Measurements from ENCODE around the gene ASPSCR1. TPM values are rescaled to one million over a fixed set of nuclear protein-coding genes. Genes with fewer than 3 reads are reported as not detected.

Gene ASPSCR1
- 21.8 and 29.7 TPM in 2 replicates for total RNA-seq
- polyA plus RNA-seq (2012) = 25.3 TPM

GRCh38 chr17:81977211-81977808, at the start of gene ASPSCR1:
TSS of gene ASPSCR1 (plus strand) at chr17:81977629. CDS start at chr17:81977647, 18 bp downstream.
- peak; percentile 90 for DNase-seq (ENCODE audit: low read depth)

- DNase-seq (ENCODE audit: low read depth) = peak; percentile 93
These were observed 49.5 kb upstream of the ASPSCR1 start, which contains the start of gene MAFG for GRCh38 chr17:81927653-81928543. TSS of gene MAFG (minus strand) at chr17:81927735. CDS start at chr17:81923185, 4,550 bp downstream.

- DNase-seq (ENCODE audit: low read depth) = no peak
These were observed 48.7 kb upstream of the ASPSCR1 start for GRCh38 chr17:81928544-81929252.

GRCh38 chr17:81929253-81930141, 47.9 kb upstream of the ASPSCR1 start:
- no peak for DNase-seq (ENCODE audit: low read depth)

GRCh38 chr17:81930142-81931125, 47.0 kb upstream of the ASPSCR1 start:
- peak; percentile 58 for DNase-seq (ENCODE audit: low read depth)

- no peak for DNase-seq (ENCODE audit: low read depth)
These were observed 46.3 kb upstream of the ASPSCR1 start for GRCh38 chr17:81931189-81931556.

GRCh38 chr17:81931557-81932332, 45.7 kb upstream of the ASPSCR1 start:
- no peak for DNase-seq (ENCODE audit: low read depth)

GRCh38 chr17:81932333-81932983, 45.0 kb upstream of the ASPSCR1 start:
- no peak for DNase-seq (ENCODE audit: low read depth)

- no peak for DNase-seq (ENCODE audit: low read depth)
These were observed 44.2 kb upstream of the ASPSCR1 start for GRCh38 chr17:81933178-81933699.

GRCh38 chr17:81934098-81934757, 43.2 kb upstream of the ASPSCR1 start:
- no peak for DNase-seq (ENCODE audit: low read depth)

- no peak for DNase-seq (ENCODE audit: low read depth)
These were observed 42.4 kb upstream of the ASPSCR1 start for GRCh38 chr17:81934850-81935708.

GRCh38 chr17:81935709-81936084, 41.7 kb upstream of the ASPSCR1 start:
- no peak for DNase-seq (ENCODE audit: low read depth)

- no peak for DNase-seq (ENCODE audit: low read depth)
These were observed 38.2 kb upstream of the ASPSCR1 start for GRCh38 chr17:81939218-81939617.

GRCh38 chr17:81939881-81940385, 37.5 kb upstream of the ASPSCR1 start:
- DNase-seq (ENCODE audit: low read depth) = no peak

GRCh38 chr17:81940538-81941483, 36.6 kb upstream of the ASPSCR1 start:
- DNase-seq (ENCODE audit: low read depth) = no peak
